Testis (tissue), 3 donors: ENCODE data around the gene HNF4A. TPM values are rescaled to one million over a fixed set of nuclear protein-coding genes. Genes with fewer than 3 reads are reported as not detected.

Experiments used
- DNase-seq: peaks from one replicate; pipeline ENCODE4 v3.0.0-alpha.2; 2019
- H3K27ac ChIP-seq, 2 donors: fragments of 200-600 bp; sonication (generic); one replicate each; pipeline ENCODE4 v1.5.1; 2019
- H3K27me3 ChIP-seq: fragments of 200-600 bp; sonication (generic); one replicate; pipeline ENCODE4 v1.5.1; 2019
- H3K36me3 ChIP-seq: fragments of 200-600 bp; sonication (generic); one replicate; pipeline ENCODE4 v1.5.1; 2017; ENCODE audit warnings: low read depth; ENCODE audit errors: missing control alignments
- H3K4me1 ChIP-seq: fragments of 200-600 bp; sonication (generic); one replicate; pipeline ENCODE4 v1.5.1; 2019
- H3K4me3 ChIP-seq, 2 donors: fragments of 200-600 bp; sonication (generic); one replicate each; pipeline ENCODE4 v1.5.1; 2017 to 2019
- H3K9me3 ChIP-seq: fragments of 200-600 bp; sonication (generic); one replicate; pipeline ENCODE4 v1.5.1; 2017
- CTCF ChIP-seq, 3 experiments: fragments of 450-650 bp in 2 of 3; fragments of 200-600 bp in 1 of 3; sonication (generic) in 1 of 3; IDR thresholded peaks; one replicate each; pipeline ENCODE4 v1.5.1; 2016 to 2019; ENCODE audit warnings: antibody characterized with exemption in 3 of 3, mild to moderate bottlenecking in 2 of 3, moderate library complexity in 1 of 3
- POLR2A ChIP-seq: fragments of 450-650 bp; IDR thresholded peaks from one replicate; pipeline ENCODE4 v1.6.1; 2017; ENCODE audit warnings: antibody characterized with exemption, mild to moderate bottlenecking, moderate library complexity
- WGBS, 2 donors: methylation state at CpG; one replicate each; pipeline ENCODE4 v1.1.5; 2018; 5-methylcytosine and 5-hydroxymethylcytosine counted together
- intact Hi-C: fragments of 100-400 bp; cut with DNase I; formaldehyde crosslinking; loops from one replicate; pipeline ENCODE4 v1.15.1; 2023; ENCODE audit warnings: low total_unique reads
- polyA plus RNA-seq: library from polyadenylated mRNA; stranded (reverse); fragments of 350-450 nt; fragmentation: Illumina TruSeq; extraction: RNeasy Lipid Tissue Mini Kit (QIAGEN cat#74804); gene quantifications from one replicate; pipeline ENCODE4 v1.2.3, GENCODE V29; 2014; ENCODE audit warnings: low read depth, low replicate concordance; ENCODE audit not compliant: insufficient read depth
- total RNA-seq, 2 donors: library from RNA; depleted of rRNA; stranded (reverse); fragments of >200 nt; gene quantifications; one replicate each; pipeline ENCODE4 v1.2.3, GENCODE V29; 2016

HNF4A gene
- total and polyA plus RNA-seq, 3 donors from 2014 or later: 1.2 to 2.5 (median 1.4) TPM

GRCh38 chr20:44389871-44390270, 34.4 kb downstream of the HNF4A start:
- Histone ChIP-seq H3K9me3 (no peaks in the 10 kb centered on the region), H3K27me3 (no peaks in the 10 kb centered on the region), H3K4me3 (no peak overlapping the region), H3K4me1 (peaks cover 12% of the 10 kb centered on the region), H3K36me3 (no peaks in the 10 kb centered on the region), H3K27ac (no peak overlapping the region)
- TF ChIP-seq POLR2A: no peak
- intact Hi-C loops: loop anchor here (5.0 kb wide), 1 partner anchor 72 kb away; no protein-coding TSS in a partner anchor
- 88 to 90% methylated on average over 6 of the region's 6 CpGs for WGBS, 2 donors
- DNase-seq: no peak

GRCh38 chr20:44390280-44390679, 34.8 kb downstream of the HNF4A start:
- Histone ChIP-seq H3K36me3 (no peaks in the 10 kb centered on the region), H3K4me1 (peaks cover 13% of the 10 kb centered on the region), H3K4me3 (no peak overlapping the region), H3K9me3 (no peaks in the 10 kb centered on the region), H3K27ac (no peak overlapping the region), H3K27me3 (no peaks in the 10 kb centered on the region)
- WGBS, 2 donors: 90 to 94% methylated on average over 3 to 5 of the region's 5 CpGs
- DNase-seq: no peak
- no peak for TF ChIP-seq CTCF (IDR thresholded peaks at IDR 0.05)
- TF ChIP-seq POLR2A: no peak
- intact Hi-C loops: no loop called here

GRCh38 chr20:44392088-44392775, 36.7 kb downstream of the HNF4A start:
- intact Hi-C loops: no loop called here
- no peak overlapping the region for H3K4me3 ChIP-seq
- no peaks in the 10 kb centered on the region for H3K27me3 ChIP-seq
- H3K9me3 ChIP-seq: no peaks in the 10 kb centered on the region
- WGBS, 2 donors: 90 to 96% methylated on average over 8 of the region's 8 CpGs
- peaks cover 13% of the 10 kb centered on the region for H3K4me1 ChIP-seq
- H3K27ac ChIP-seq: no peak overlapping the region
- H3K36me3 ChIP-seq: no peaks in the 10 kb centered on the region
- DNase-seq: no peak
- TF ChIP-seq CTCF (IDR thresholded peaks at IDR 0.05) (no peak), POLR2A (no peak)

- no peak for TF ChIP-seq POLR2A
- TF ChIP-seq CTCF (IDR thresholded peaks at IDR 0.05): no peak
- H3K4me3 ChIP-seq: no peak overlapping the region
- H3K4me1 ChIP-seq: peaks cover 13% of the 10 kb centered on the region
- DNase-seq: peak; percentile 43
- intact Hi-C loops: no loop called here
- H3K9me3 ChIP-seq: no peaks in the 10 kb centered on the region
- no peaks in the 10 kb centered on the region for H3K27me3 ChIP-seq
- H3K36me3 ChIP-seq: no peaks in the 10 kb centered on the region
- 37 to 51% methylated on average over 5 of the region's 5 CpGs for WGBS, 2 donors
- H3K27ac ChIP-seq: peak overlapping the region in 1 of 2 donors; percentile 45
Measured at GRCh38 chr20:44392776-44393607, 37.5 kb downstream of the HNF4A start.

GRCh38 chr20:44393608-44394451, 38.3 kb downstream of the HNF4A start:
- 72 to 77% methylated on average over 9 of the region's 9 CpGs for whole genome bisulfite sequencing, 2 donors
- TF ChIP-seq CTCF (IDR thresholded peaks at IDR 0.05) (no peak), POLR2A (no peak)
- H3K27me3 ChIP-seq: no peaks in the 10 kb centered on the region
- H3K4me1 ChIP-seq: peaks cover 13% of the 10 kb centered on the region
- no peak for DNase-seq
- H3K4me3 ChIP-seq: no peak overlapping the region
- H3K27ac ChIP-seq: peak overlapping the region in 1 of 2 donors; percentile 45
- H3K9me3 ChIP-seq: no peaks in the 10 kb centered on the region
- H3K36me3 ChIP-seq: no peaks in the 10 kb centered on the region
- intact Hi-C loops: no loop called here
